ENCODE results near the gene SH2D3C.

Gene SH2D3C

GRCh38 chr9:127809540-127810377 is 31.3 kb upstream of the SH2D3C start:
- H3K18ac ChIP-seq (ENCODE audit: low read depth in 1 of 2, low read length in 2 of 2): peak overlapping the region; percentile 24 to 49
- H3K79me1 ChIP-seq (replicated peaks; ENCODE audit: low read length, poor library complexity, severe bottlenecking): peaks cover 33% of the 10 kb centered on the region
- peak overlapping the region; percentile 39 for H4K8ac ChIP-seq (ENCODE audit: low read length)
- no peak for DNase-seq
- no peaks in the 10 kb centered on the region for H3K9me3 ChIP-seq (ENCODE audit: control insufficient read depth, low read length)
- no peak overlapping the region for H2BK120ac ChIP-seq (ENCODE audit: low read depth, low read length)
- H2BK12ac ChIP-seq (ENCODE audit: low read length in 2 of 2): no peak overlapping the region
- peak overlapping the region; percentile 18 for H3K4me2 ChIP-seq (ENCODE audit: low read length, poor library complexity, severe bottlenecking)
- no peak overlapping the region for H3K27ac ChIP-seq (ENCODE audit: low read length, poor library complexity, severe bottlenecking)
- H3K4me3 ChIP-seq (ENCODE audit: insufficient read depth in 1 of 2, low read depth in 1 of 2, low read length in 2 of 2): no peak overlapping the region
- no peak overlapping the region for H2AFZ ChIP-seq (ENCODE audit: low read depth, low read length)
- 59% methylated on average over 20 of the region's 57 CpGs for WGBS
- peak overlapping the region in 1 of 2 experiments; percentile 38 for H3K4ac ChIP-seq (ENCODE audit: low read depth in 1 of 2, low read length in 2 of 2)
- H2BK5ac ChIP-seq (ENCODE audit: low read depth, low read length, poor library complexity, severe bottlenecking): no peak overlapping the region
- peaks cover 8% of the 10 kb centered on the region for H3K4me1 ChIP-seq (ENCODE audit: control insufficient read depth, insufficient read depth, low read depth, low read length)
- H3K14ac ChIP-seq (ENCODE audit: low read length in 2 of 2): no peak overlapping the region
- H3K23ac ChIP-seq (ENCODE audit: low read length in 2 of 2): peak overlapping the region in 1 of 2 experiments; percentile 5
- peak overlapping the region; percentile 10 for H3K9ac ChIP-seq (ENCODE audit: low read length)
- H3K36me3 ChIP-seq (ENCODE audit: control insufficient read depth in 1 of 2, insufficient read depth in 2 of 2, low read depth in 1 of 2, low read length in 2 of 2): peaks cover 77 to 90% of the 10 kb centered on the region in 2 experiments
- H4K91ac ChIP-seq (ENCODE audit: low read length): peak overlapping the region; percentile 70
- H3K27me3 ChIP-seq (ENCODE audit: control insufficient read depth in 1 of 2, insufficient read depth in 1 of 2, low read length in 2 of 2): no peaks in the 10 kb centered on the region
- H2BK15ac ChIP-seq (ENCODE audit: low read depth, poor library complexity, severe bottlenecking): no peak overlapping the region
- no peak overlapping the region for H2AK5ac ChIP-seq (ENCODE audit: low read length, severe bottlenecking)

GRCh38 chr9:127809002-127809539 is 30.6 kb upstream of the SH2D3C start:
- no peak overlapping the region for H3K9ac ChIP-seq (ENCODE audit: low read length)
- H3K4me2 ChIP-seq (ENCODE audit: low read length, poor library complexity, severe bottlenecking): peak overlapping the region; percentile 18
- H3K27ac ChIP-seq (ENCODE audit: low read length, poor library complexity, severe bottlenecking): no peak overlapping the region
- WGBS: 76% methylated on average over 9 of the region's 9 CpGs
- peaks cover 13% of the 10 kb centered on the region for H3K4me1 ChIP-seq (ENCODE audit: control insufficient read depth, insufficient read depth, low read depth, low read length)
- no peak for DNase-seq
- H3K23ac ChIP-seq (ENCODE audit: low read length in 2 of 2): no peak overlapping the region
- peaks cover 77 to 89% of the 10 kb centered on the region in 2 experiments for H3K36me3 ChIP-seq (ENCODE audit: control insufficient read depth in 1 of 2, insufficient read depth in 2 of 2, low read depth in 1 of 2, low read length in 2 of 2)
- H3K9me3 ChIP-seq (ENCODE audit: control insufficient read depth, low read length): no peaks in the 10 kb centered on the region
- H3K79me1 ChIP-seq (replicated peaks; ENCODE audit: low read length, poor library complexity, severe bottlenecking): peaks cover 35% of the 10 kb centered on the region
- no peak overlapping the region for H2BK12ac ChIP-seq (ENCODE audit: low read length in 2 of 2)
- no peak overlapping the region for H2BK120ac ChIP-seq (ENCODE audit: low read depth, low read length)
- no peak overlapping the region for H4K91ac ChIP-seq (ENCODE audit: low read length)
- H2BK15ac ChIP-seq (ENCODE audit: low read depth, poor library complexity, severe bottlenecking): no peak overlapping the region
- H2AK5ac ChIP-seq (ENCODE audit: low read length, severe bottlenecking): no peak overlapping the region
- no peaks in the 10 kb centered on the region for H3K27me3 ChIP-seq (ENCODE audit: control insufficient read depth in 1 of 2, insufficient read depth in 1 of 2, low read length in 2 of 2)
- H2AFZ ChIP-seq (ENCODE audit: low read depth, low read length): no peak overlapping the region
- H4K8ac ChIP-seq (ENCODE audit: low read length): peak overlapping the region; percentile 39
- no peak overlapping the region for H2BK5ac ChIP-seq (ENCODE audit: low read depth, low read length, poor library complexity, severe bottlenecking)
- H3K14ac ChIP-seq (ENCODE audit: low read length in 2 of 2): no peak overlapping the region
- no peak overlapping the region for H3K4me3 ChIP-seq (ENCODE audit: insufficient read depth in 1 of 2, low read depth in 1 of 2, low read length in 2 of 2)
- H3K18ac ChIP-seq (ENCODE audit: low read depth in 1 of 2, low read length in 2 of 2): peak overlapping the region in 1 of 2 experiments; percentile 24
- no peak overlapping the region for H3K4ac ChIP-seq (ENCODE audit: low read depth in 1 of 2, low read length in 2 of 2)

GRCh38 chr9:127808347-127809001 is 30.0 kb upstream of the SH2D3C start:
- Histone ChIP-seq H3K23ac (ENCODE audit: low read length in 2 of 2) (no peak overlapping the region), H2AFZ (ENCODE audit: low read depth, low read length) (no peak overlapping the region), H4K91ac (ENCODE audit: low read length) (no peak overlapping the region), H3K18ac (ENCODE audit: low read depth in 1 of 2, low read length in 2 of 2) (no peak overlapping the region), H3K9me3 (ENCODE audit: control insufficient read depth, low read length) (no peaks in the 10 kb centered on the region), H2BK5ac (ENCODE audit: low read depth, low read length, poor library complexity, severe bottlenecking) (no peak overlapping the region), H3K36me3 (ENCODE audit: control insufficient read depth in 1 of 2, insufficient read depth in 2 of 2, low read depth in 1 of 2, low read length in 2 of 2) (peaks cover 72 to 83% of the 10 kb centered on the region in 2 experiments), H3K27me3 (ENCODE audit: control insufficient read depth in 1 of 2, insufficient read depth in 1 of 2, low read length in 2 of 2) (no peaks in the 10 kb centered on the region), H2BK15ac (ENCODE audit: low read depth, poor library complexity, severe bottlenecking) (no peak overlapping the region), H3K27ac (ENCODE audit: low read length, poor library complexity, severe bottlenecking) (no peak overlapping the region), H4K8ac (ENCODE audit: low read length) (no peak overlapping the region), H3K4me2 (ENCODE audit: low read length, poor library complexity, severe bottlenecking) (no peak overlapping the region), H2BK12ac (ENCODE audit: low read length in 2 of 2) (no peak overlapping the region), H3K4me3 (ENCODE audit: insufficient read depth in 1 of 2, low read depth in 1 of 2, low read length in 2 of 2) (no peak overlapping the region), H3K14ac (ENCODE audit: low read length in 2 of 2) (no peak overlapping the region), H3K79me1 (replicated peaks; ENCODE audit: low read length, poor library complexity, severe bottlenecking) (peaks cover 35% of the 10 kb centered on the region), H3K4me1 (ENCODE audit: control insufficient read depth, insufficient read depth, low read depth, low read length) (peaks cover 19% of the 10 kb centered on the region), H3K9ac (ENCODE audit: low read length) (no peak overlapping the region), H3K4ac (ENCODE audit: low read depth in 1 of 2, low read length in 2 of 2) (no peak overlapping the region), H2BK120ac (ENCODE audit: low read depth, low read length) (no peak overlapping the region), H2AK5ac (ENCODE audit: low read length, severe bottlenecking) (no peak overlapping the region)
- no peak for DNase-seq
- 94% methylated on average over 17 of the region's 17 CpGs for WGBS

- no peak overlapping the region for H3K4me2 ChIP-seq (ENCODE audit: low read length, poor library complexity, severe bottlenecking)
- no peak overlapping the region for H3K18ac ChIP-seq (ENCODE audit: low read depth in 1 of 2, low read length in 2 of 2)
- DNase-seq: no peak
- no peak overlapping the region for H2BK12ac ChIP-seq (ENCODE audit: low read length in 2 of 2)
- no peak overlapping the region for H3K14ac ChIP-seq (ENCODE audit: low read length in 2 of 2)
- H3K27me3 ChIP-seq (ENCODE audit: control insufficient read depth in 1 of 2, insufficient read depth in 1 of 2, low read length in 2 of 2): no peaks in the 10 kb centered on the region
- H2BK5ac ChIP-seq (ENCODE audit: low read depth, low read length, poor library complexity, severe bottlenecking): no peak overlapping the region
- H3K4me1 ChIP-seq (ENCODE audit: control insufficient read depth, insufficient read depth, low read depth, low read length): peaks cover 24% of the 10 kb centered on the region
- H2BK120ac ChIP-seq (ENCODE audit: low read depth, low read length): no peak overlapping the region
- no peaks in the 10 kb centered on the region for H3K9me3 ChIP-seq (ENCODE audit: control insufficient read depth, low read length)
- peaks cover 32% of the 10 kb centered on the region for H3K79me1 ChIP-seq (replicated peaks; ENCODE audit: low read length, poor library complexity, severe bottlenecking)
- H3K36me3 ChIP-seq (ENCODE audit: control insufficient read depth in 1 of 2, insufficient read depth in 2 of 2, low read depth in 1 of 2, low read length in 2 of 2): peaks cover 57 to 67% of the 10 kb centered on the region in 2 experiments
- H2AFZ ChIP-seq (ENCODE audit: low read depth, low read length): no peak overlapping the region
- H3K23ac ChIP-seq (ENCODE audit: low read length in 2 of 2): no peak overlapping the region
- 95% methylated on average over 14 of the region's 14 CpGs for WGBS
- H4K91ac ChIP-seq (ENCODE audit: low read length): no peak overlapping the region
- H3K4ac ChIP-seq (ENCODE audit: low read depth in 1 of 2, low read length in 2 of 2): no peak overlapping the region
- H3K4me3 ChIP-seq (ENCODE audit: insufficient read depth in 1 of 2, low read depth in 1 of 2, low read length in 2 of 2): no peak overlapping the region
- H2AK5ac ChIP-seq (ENCODE audit: low read length, severe bottlenecking): no peak overlapping the region
- H2BK15ac ChIP-seq (ENCODE audit: low read depth, poor library complexity, severe bottlenecking): no peak overlapping the region
- no peak overlapping the region for H3K9ac ChIP-seq (ENCODE audit: low read length)
- no peak overlapping the region for H4K8ac ChIP-seq (ENCODE audit: low read length)
- H3K27ac ChIP-seq (ENCODE audit: low read length, poor library complexity, severe bottlenecking): no peak overlapping the region
Observed at GRCh38 chr9:127806871-127807270, 28.4 kb upstream of the SH2D3C start.
